Esophagus squamous epithelium (tissue), 5 donors: ENCODE results near the gene FGB. TPM values are rescaled to one million over a fixed set of nuclear protein-coding genes. Genes with fewer than 3 reads are reported as not detected.

ENCODE experiments used
- DNase-seq: peaks from one replicate; lab custom pipeline; 2025; lab: John Stamatoyannopoulos, UW
- H3K27ac ChIP-seq, 4 donors: fragments of 200-600 bp; sonication (generic); one replicate each; pipeline ENCODE4 v1.5.1; 2016 to 2019; ENCODE audit warnings: mild to moderate bottlenecking in 1 of 4
- H3K27me3 ChIP-seq, 4 donors: fragments of 200-600 bp; sonication (generic); 1 replicate in 3 of 4; 2 replicates in 1 of 4; pipeline versions ENCODE4 v1.5.1 to v1.6.0; 2017 to 2021; ENCODE audit warnings: antibody characterized with exemption in 1 of 4
- H3K36me3 ChIP-seq, 3 donors: fragments of 200-600 bp; sonication (generic); one replicate each; pipeline ENCODE4 v1.5.1; 2016 to 2019
- H3K4me1 ChIP-seq, 3 donors: fragments of 200-600 bp; sonication (generic); one replicate each; pipeline ENCODE4 v1.5.1; 2017 to 2019
- H3K4me3 ChIP-seq, 4 donors: fragments of 200-600 bp; sonication (generic); 1 replicate in 3 of 4; 2 replicates in 1 of 4; pipeline ENCODE4 v1.5.1; 2016 to 2019; ENCODE audit warnings: mild to moderate bottlenecking in 2 of 4, moderate library complexity in 1 of 4
- H3K9me3 ChIP-seq, 3 donors: fragments of 200-600 bp; sonication (generic); one replicate each; pipeline ENCODE4 v1.5.1; 2016 to 2019
- CTCF ChIP-seq, 6 experiments: fragments of 450-650 bp in 4 of 6; fragments of 200-600 bp in 2 of 6; sonication (generic) in 2 of 6; IDR thresholded peaks; one replicate each; pipeline ENCODE4 v1.5.1; 2016 to 2019; ENCODE audit warnings: antibody characterized with exemption in 6 of 6, mild to moderate bottlenecking in 4 of 6, moderate library complexity in 4 of 6
- POLR2A ChIP-seq, 4 donors: fragments of 450-650 bp; IDR thresholded peaks; one replicate each; pipeline ENCODE4 v1.6.1; 2017; ENCODE audit warnings: antibody characterized with exemption in 4 of 4, mild to moderate bottlenecking in 4 of 4, moderate library complexity in 3 of 4
- WGBS, 2 donors: methylation state at CpG; one replicate each; pipeline ENCODE4 v1.1.5; 2018; 5-methylcytosine and 5-hydroxymethylcytosine counted together
- intact Hi-C: fragments of 100-400 bp; cut with DNase I; formaldehyde crosslinking; loops from one replicate; pipeline ENCODE4 v1.15.0; 2022
- total RNA-seq, 4 donors: library from RNA; depleted of rRNA; stranded (reverse); fragments of >200 nt; gene quantifications; one replicate each; pipeline ENCODE4 v1.1.0, GENCODE V29; 2016
- donor health status: DM: yes; HTN: yes; CAD: no.

The FGB gene
- total RNA-seq, 4 donors from 2014 or later = not detected

- H3K36me3 ChIP-seq = no peaks in the 10 kb centered on the region
- no peak for DNase-seq
- TF ChIP-seq POLR2A (IDR thresholded peaks at IDR 0.05) = no peak
- TF ChIP-seq CTCF (IDR thresholded peaks at IDR 0.05) = no peak
- peaks cover 0 to 24% (median 0%) of the 10 kb centered on the region in 3 donors for H3K4me1 ChIP-seq
- H3K27ac ChIP-seq = no peak overlapping the region
- intact Hi-C loops = no loop called here
- peaks cover 0 to 7% (median 0%) of the 10 kb centered on the region in 4 donors for H3K27me3 ChIP-seq
- no peaks in the 10 kb centered on the region for H3K9me3 ChIP-seq
- H3K4me3 ChIP-seq = no peak overlapping the region
- 14 to 16% methylated on average over 2 of the region's 2 CpGs for WGBS, 2 donors
Measured at GRCh38 chr4:154526151-154526550, 36.7 kb upstream of the FGB start.

- Histone ChIP-seq H3K27me3 (peaks cover 0 to 7% (median 0%) of the 10 kb centered on the region in 4 donors), H3K4me1 (peaks cover 0 to 24% (median 0%) of the 10 kb centered on the region in 3 donors), H3K36me3 (no peaks in the 10 kb centered on the region), H3K27ac (no peak overlapping the region), H3K4me3 (no peak overlapping the region), H3K9me3 (no peaks in the 10 kb centered on the region)
- 80% methylated on average over 4 of the region's 4 CpGs for whole genome bisulfite sequencing, 2 donors
- no peak for DNase-seq
- TF ChIP-seq CTCF (IDR thresholded peaks at IDR 0.05) = no peak
- no peak for TF ChIP-seq POLR2A (IDR thresholded peaks at IDR 0.05)
- intact Hi-C loops = no loop called here
Measured at GRCh38 chr4:154527308-154527707, 35.5 kb upstream of the FGB start.

GRCh38 chr4:154528869-154529268 lies 33.9 kb upstream of the FGB start:
- H3K36me3 ChIP-seq = no peaks in the 10 kb centered on the region
- peaks cover 0 to 2% (median 0%) of the 10 kb centered on the region in 4 donors for H3K27me3 ChIP-seq
- DNase-seq = no peak
- no peak for TF ChIP-seq POLR2A (IDR thresholded peaks at IDR 0.05)
- no peak for TF ChIP-seq CTCF (IDR thresholded peaks at IDR 0.05)
- H3K9me3 ChIP-seq = no peaks in the 10 kb centered on the region
- peaks cover 0 to 24% (median 0%) of the 10 kb centered on the region in 3 donors for H3K4me1 ChIP-seq
- H3K4me3 ChIP-seq = no peak overlapping the region
- WGBS, 2 donors = 36 to 43% methylated on average over 2 of the region's 2 CpGs
- intact Hi-C loops = no loop called here
- H3K27ac ChIP-seq = peak overlapping the region in 3 of 4 donors; percentile 53 to 78 (median 73)

GRCh38 chr4:154529728-154530519 lies 32.9 kb upstream of the FGB start:
- H3K9me3 ChIP-seq = no peaks in the 10 kb centered on the region
- no peak for TF ChIP-seq POLR2A (IDR thresholded peaks at IDR 0.05)
- no peak for TF ChIP-seq CTCF (IDR thresholded peaks at IDR 0.05)
- H3K4me3 ChIP-seq = no peak overlapping the region
- no peaks in the 10 kb centered on the region for H3K27me3 ChIP-seq
- peak overlapping the region; percentile 49 to 78 (median 63) for H3K27ac ChIP-seq
- intact Hi-C loops = no loop called here
- no peaks in the 10 kb centered on the region for H3K36me3 ChIP-seq
- peaks cover 0 to 24% (median 0%) of the 10 kb centered on the region in 3 donors for H3K4me1 ChIP-seq
- WGBS, 2 donors = 28 to 47% methylated on average over 4 of the region's 4 CpGs
- DNase-seq = no peak

- intact Hi-C loops = no loop called here
- Histone ChIP-seq H3K27me3 (no peaks in the 10 kb centered on the region), H3K9me3 (no peaks in the 10 kb centered on the region), H3K4me3 (no peak overlapping the region), H3K4me1 (peaks cover 0 to 14% (median 0%) of the 10 kb centered on the region in 3 donors), H3K36me3 (peaks cover 0 to 42% (median 16%) of the 10 kb centered on the region in 3 donors), H3K27ac (no peak overlapping the region)
- DNase-seq = no peak
- TF ChIP-seq CTCF (IDR thresholded peaks at IDR 0.05) (no peak), POLR2A (IDR thresholded peaks at IDR 0.05) (no peak)
- 71 to 80% methylated on average over 1 of the region's 1 CpG for WGBS, 2 donors
Measured at GRCh38 chr4:154534296-154534695, 28.5 kb upstream of the FGB start.
